Upper lobe of right lung (tissue), 1 donor: ENCODE measurements around the gene NOD1. TPM values are rescaled to one million over a fixed set of nuclear protein-coding genes. Genes with fewer than 3 reads are reported as not detected.

ENCODE experiments used
- ATAC-seq: fragments of 200-7000 bp; cut with Tn5 transposase; one replicate; pipeline ENCODE4 v1.9.1; 2020; ENCODE audit warnings: mild to moderate bottlenecking, moderate library complexity
- DNase-seq: peaks from one replicate; pipeline ENCODE4 v3.0.0-alpha.2; 2020
- H3K27ac ChIP-seq: fragments of 200-600 bp; one replicate; pipeline ENCODE4 v1.8.0; 2022
- H3K27me3 ChIP-seq: fragments of 200-600 bp; one replicate; pipeline ENCODE4 v1.8.0; 2022; ENCODE audit warnings: mild to moderate bottlenecking
- H3K36me3 ChIP-seq: fragments of 200-600 bp; one replicate; pipeline ENCODE4 v1.8.0; 2022
- H3K4me1 ChIP-seq: fragments of 200-600 bp; one replicate; pipeline ENCODE4 v1.8.0; 2022
- H3K4me3 ChIP-seq: fragments of 200-600 bp; one replicate; pipeline ENCODE4 v1.8.0; 2022; ENCODE audit warnings: mild to moderate bottlenecking
- H3K9me3 ChIP-seq: fragments of 200-600 bp; one replicate; pipeline ENCODE4 v1.8.0; 2022
- CTCF ChIP-seq: fragments of 200-600 bp; IDR thresholded peaks from one replicate; pipeline ENCODE4 v1.8.0; 2022; ENCODE audit warnings: antibody characterized with exemption
- intact Hi-C: fragments of 100-400 bp; cut with DNase I; formaldehyde crosslinking; loops from one replicate; pipeline ENCODE4 v1.11.0; 2022
- total RNA-seq: library from RNA; stranded (reverse); fragmentation: NEBNext Ultra II Directional; extraction: Animal tissue kit (Norgen Biotek cat#: 25700); gene quantifications from one replicate; pipeline ENCODE4 v1.2.1, GENCODE V29; 2021
- donor health status: DM: no; HTN: yes; CAD: no; lungs with severe emphysema.

NOD1 gene
- total RNA-seq, 1 donor from 2014 or later = 43.5 TPM

GRCh38 chr7:30451539-30452279 is 26.9 kb downstream of the NOD1 start:
- Histone ChIP-seq H3K4me1 (peaks cover 8% of the 10 kb centered on the region), H3K36me3 (peaks cover 99% of the 10 kb centered on the region), H3K27ac (no peak overlapping the region), H3K9me3 (no peaks in the 10 kb centered on the region), H3K4me3 (no peak overlapping the region), H3K27me3 (no peaks in the 10 kb centered on the region)
- ATAC-seq (no peak), DNase-seq (no peak)
- intact Hi-C loops = no loop called here
- no peak for TF ChIP-seq CTCF

- Histone ChIP-seq H3K4me1 (peaks cover 10% of the 10 kb centered on the region), H3K36me3 (peaks cover 99% of the 10 kb centered on the region), H3K9me3 (no peaks in the 10 kb centered on the region), H3K27me3 (no peaks in the 10 kb centered on the region), H3K4me3 (no peak overlapping the region), H3K27ac (no peak overlapping the region)
- ATAC-seq (no peak), DNase-seq (no peak)
- intact Hi-C loops = no loop called here
- no peak for TF ChIP-seq CTCF
These were observed 27.5 kb downstream of the NOD1 start for GRCh38 chr7:30450983-30451497.

- ATAC-seq = no peak
- no peaks in the 10 kb centered on the region for H3K27me3 ChIP-seq
- peaks cover 11% of the 10 kb centered on the region for H3K4me1 ChIP-seq
- peaks cover 94% of the 10 kb centered on the region for H3K36me3 ChIP-seq
- intact Hi-C loops = no loop called here
- no peak overlapping the region for H3K4me3 ChIP-seq
- DNase-seq = no peak
- H3K27ac ChIP-seq = no peak overlapping the region
- TF ChIP-seq CTCF = no peak
- H3K9me3 ChIP-seq = no peaks in the 10 kb centered on the region
These were observed 28.2 kb downstream of the NOD1 start for GRCh38 chr7:30450240-30450982.

- no peak overlapping the region for H3K27ac ChIP-seq
- TF ChIP-seq CTCF = no peak
- ATAC-seq = no peak
- H3K27me3 ChIP-seq = no peaks in the 10 kb centered on the region
- H3K4me3 ChIP-seq = no peak overlapping the region
- intact Hi-C loops = no loop called here
- peaks cover 77% of the 10 kb centered on the region for H3K36me3 ChIP-seq
- peaks cover 11% of the 10 kb centered on the region for H3K4me1 ChIP-seq
- no peak for DNase-seq
- H3K9me3 ChIP-seq = no peaks in the 10 kb centered on the region
These were observed 30.0 kb downstream of the NOD1 start for GRCh38 chr7:30448461-30449189.

GRCh38 chr7:30447466-30447865 is 31.1 kb downstream of the NOD1 start:
- H3K27me3 ChIP-seq = no peaks in the 10 kb centered on the region
- H3K27ac ChIP-seq = no peak overlapping the region
- ATAC-seq (no peak), DNase-seq (no peak)
- H3K36me3 ChIP-seq = peaks cover 65% of the 10 kb centered on the region
- no peak overlapping the region for H3K4me3 ChIP-seq
- H3K9me3 ChIP-seq = no peaks in the 10 kb centered on the region
- H3K4me1 ChIP-seq = peaks cover 11% of the 10 kb centered on the region
- intact Hi-C loops = no loop called here
- TF ChIP-seq CTCF = no peak
